Endothelial cell of umbilical vein (primary cell): ENCODE measurements around the gene CCDC136.

Source experiments
- EZH2 ChIP-seq: IDR thresholded peaks from 2 replicates; pipeline ENCODE4 v1.6.1; 2012; ENCODE audit warnings: borderline replicate concordance, low read depth, mild to moderate bottlenecking, moderate library complexity, low read length, inconsistent platforms; ENCODE audit not compliant: severe bottlenecking
- JUN ChIP-seq: IDR thresholded peaks from 2 replicates; pipeline ENCODE4 v1.6.1; 2011; ENCODE audit warnings: borderline replicate concordance, low read depth; ENCODE audit not compliant: insufficient read length, insufficient read depth
- POLR2A ChIP-seq: IDR thresholded peaks from 2 replicates; pipeline ENCODE4 v1.6.1; 2012; ENCODE audit warnings: low read depth, mild to moderate bottlenecking, control low read depth, low read length
- POLR2AphosphoS5 ChIP-seq: IDR thresholded peaks from 2 replicates; pipeline ENCODE4 v1.6.1; 2012; ENCODE audit warnings: low read depth, mild to moderate bottlenecking, control low read depth, low read length, moderate library complexity; ENCODE audit not compliant: insufficient read depth
- TF ChIP-seq, protein P1 (sequence below), 2 donors: IDR thresholded peaks; 1 replicate in 1 of 2; 2 replicates in 1 of 2; pipeline ENCODE4 v1.5.1; 2011; ENCODE audit warnings: low read length in 2 of 2, mild to moderate bottlenecking in 2 of 2, moderate library complexity in 2 of 2, control low read depth in 1 of 2, inconsistent platforms in 1 of 2, low read depth in 1 of 2; ENCODE audit not compliant: insufficient read depth in 1 of 2; ENCODE audit errors: extremely low read depth in 1 of 2
- TF ChIP-seq, protein P2 (sequence below): IDR thresholded peaks from 2 replicates; pipeline ENCODE4 v1.6.1; 2011; ENCODE audit not compliant: insufficient read depth, insufficient read length

DNA sequence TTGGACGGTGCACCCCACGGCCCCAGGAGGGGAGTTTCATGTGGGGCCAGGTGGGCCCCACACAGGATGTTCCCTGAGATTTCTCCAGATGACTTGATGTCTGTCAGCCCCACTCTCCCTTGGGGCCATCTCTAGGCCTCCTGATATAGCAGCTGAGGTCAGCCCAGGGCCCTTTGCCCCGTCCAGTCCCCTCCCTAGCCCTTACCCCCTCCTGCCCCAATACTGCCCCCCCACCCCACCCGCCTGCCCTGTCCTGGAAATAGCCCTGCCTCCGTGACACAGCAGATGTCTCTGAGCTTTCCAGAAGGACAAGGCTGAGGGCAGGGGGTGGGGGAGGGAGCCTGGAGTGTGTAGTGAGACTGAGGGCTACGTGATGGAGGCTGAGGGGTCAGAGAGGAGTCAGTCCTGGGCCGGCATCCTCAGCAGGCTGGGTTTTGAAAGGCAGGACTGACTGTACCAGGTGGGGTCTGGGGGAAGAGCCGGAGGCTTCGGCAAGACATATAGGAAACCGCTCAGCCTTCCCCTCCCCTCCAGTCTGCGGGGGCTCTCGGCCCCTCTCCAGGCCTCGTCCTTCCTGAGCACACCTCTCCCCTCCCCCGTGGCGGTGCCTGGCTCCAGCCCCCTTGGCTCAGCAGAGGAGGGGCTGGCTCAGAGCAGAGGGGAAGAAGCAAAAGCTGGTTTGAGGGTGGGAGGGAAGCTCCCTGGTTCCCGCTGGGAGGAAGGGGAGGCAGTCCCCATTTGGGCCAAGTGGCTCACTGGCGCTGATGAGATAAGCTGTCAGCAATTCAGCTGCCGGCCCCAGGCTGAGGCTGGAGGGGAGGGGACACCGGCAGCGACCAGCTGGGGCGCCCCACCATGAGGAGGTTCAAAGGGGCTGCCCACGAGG lies 40.5 kb downstream of the CCDC136 start:
- no peak for TF ChIP-seq JUN
- TF ChIP-seq, protein P1, sequence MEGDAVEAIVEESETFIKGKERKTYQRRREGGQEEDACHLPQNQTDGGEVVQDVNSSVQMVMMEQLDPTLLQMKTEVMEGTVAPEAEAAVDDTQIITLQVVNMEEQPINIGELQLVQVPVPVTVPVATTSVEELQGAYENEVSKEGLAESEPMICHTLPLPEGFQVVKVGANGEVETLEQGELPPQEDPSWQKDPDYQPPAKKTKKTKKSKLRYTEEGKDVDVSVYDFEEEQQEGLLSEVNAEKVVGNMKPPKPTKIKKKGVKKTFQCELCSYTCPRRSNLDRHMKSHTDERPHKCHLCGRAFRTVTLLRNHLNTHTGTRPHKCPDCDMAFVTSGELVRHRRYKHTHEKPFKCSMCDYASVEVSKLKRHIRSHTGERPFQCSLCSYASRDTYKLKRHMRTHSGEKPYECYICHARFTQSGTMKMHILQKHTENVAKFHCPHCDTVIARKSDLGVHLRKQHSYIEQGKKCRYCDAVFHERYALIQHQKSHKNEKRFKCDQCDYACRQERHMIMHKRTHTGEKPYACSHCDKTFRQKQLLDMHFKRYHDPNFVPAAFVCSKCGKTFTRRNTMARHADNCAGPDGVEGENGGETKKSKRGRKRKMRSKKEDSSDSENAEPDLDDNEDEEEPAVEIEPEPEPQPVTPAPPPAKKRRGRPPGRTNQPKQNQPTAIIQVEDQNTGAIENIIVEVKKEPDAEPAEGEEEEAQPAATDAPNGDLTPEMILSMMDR (IDR thresholded peaks at IDR 0.05; ENCODE audit: extremely low read depth in 1 of 2, insufficient read depth in 1 of 2, low read depth in 1 of 2, low read length in 2 of 2) = no peak
- no peak for TF ChIP-seq POLR2AphosphoS5
- no peak for TF ChIP-seq EZH2
- TF ChIP-seq POLR2A = no peak
- TF ChIP-seq, protein P2, sequence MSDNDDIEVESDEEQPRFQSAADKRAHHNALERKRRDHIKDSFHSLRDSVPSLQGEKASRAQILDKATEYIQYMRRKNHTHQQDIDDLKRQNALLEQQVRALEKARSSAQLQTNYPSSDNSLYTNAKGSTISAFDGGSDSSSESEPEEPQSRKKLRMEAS = no peak
